Pancreas (tissue), 10 donors: Measurements from ENCODE around the gene SYNPR. TPM values are rescaled to one million over a fixed set of nuclear protein-coding genes. Genes with fewer than 3 reads are reported as not detected.
"Not testable (repeated sequence)": the region's sequence is repeated elsewhere in the genome, so short reads cannot be mapped to it uniquely, and the experiment has no call there.

ENCODE experiments used
- ATAC-seq, 4 donors: fragments of 200-7000 bp; cut with Tn5 transposase; one replicate each; pipeline versions ENCODE4 v1.8.0 to v1.9.1; 2020; ENCODE audit warnings: mild to moderate bottlenecking in 4 of 4, moderate library complexity in 4 of 4
- DNase-seq, 6 donors: peaks; one replicate each; pipeline ENCODE4 v3.0.0-alpha.2; 2020
- FAIRE-seq: peaks from 2 replicates; lab custom pipeline; 2012; peaks lifted over from hg19 to GRCh38; lab: Jason Lieb, UNC
- H3K27ac ChIP-seq, 4 donors: fragments of 200-600 bp; sonication (generic); 1 replicate in 3 of 4; 2 replicates in 1 of 4; pipeline versions ENCODE4 v1.5.0 to v1.8.0; 2020
- H3K27me3 ChIP-seq, 4 donors: fragments of 200-600 bp; one replicate each; pipeline ENCODE4 v1.8.0; 2021
- H3K36me3 ChIP-seq, 3 donors: fragments of 200-600 bp; sonication (generic) in 1 of 3; one replicate each; pipeline versions ENCODE4 v1.5.0 to v1.8.0; 2020 to 2021
- H3K4me1 ChIP-seq, 3 donors: fragments of 200-600 bp; one replicate each; pipeline ENCODE4 v1.8.0; 2021
- H3K4me3 ChIP-seq, 4 donors: fragments of 200-600 bp; sonication (generic) in 2 of 4; one replicate each; pipeline versions ENCODE4 v1.5.0 to v1.8.0; 2020 to 2021
- H3K9me3 ChIP-seq, 4 donors: fragments of 200-600 bp; one replicate each; pipeline ENCODE4 v1.8.0; 2021
- WGBS, 2 donors: extraction: QIAGEN DNeasy Blood & Tissue Kit; methylation state at CpG; one replicate each; pipeline ENCODE4 v1.1.7; 2013; 5-methylcytosine and 5-hydroxymethylcytosine counted together
- intact Hi-C, 3 donors: fragments of 100-400 bp; cut with DNase I; formaldehyde crosslinking; loops; one replicate each; pipeline versions ENCODE4 v1.11.1 to v1.14.2; 2022
- polyA plus RNA-seq, 2 donors: library from polyadenylated mRNA; stranded (reverse); fragments of 200-250 nt; gene quantifications; one replicate each; pipeline ENCODE4 v1.2.3, GENCODE V29; 2013
- total RNA-seq, 6 donors: library from RNA; stranded (reverse); fragmentation: NEBNext Ultra II Directional in 4 of 6; extraction: Animal tissue kit (Norgen Biotek cat#: 25700) in 4 of 6; gene quantifications; one replicate each; pipeline versions ENCODE4 v1.2.1 to v1.2.4, GENCODE V29; 2021 to 2023
- TF ChIP-seq, protein P1 (sequence below), 4 donors: fragments of 200-600 bp; sonication (generic) in 3 of 4; IDR thresholded peaks; one replicate each; pipeline versions ENCODE4 v1.5.0 to v1.8.0; 2021; ENCODE audit warnings: antibody characterized with exemption in 4 of 4
- donor health status: healthy with polysubstance abuse.
- donor health status: DM: no; HTN: no; CAD: no; lungs with moderate emphysema.
- donor health status: DM: no; HTN: no; CAD: no.
- donor health status: control.
- donor health status: control.
- donor health status: Bipolar disorder and iron deficiency.
- donor health status: DM: yes; HTN: yes; CAD: no.
- donor health status: DM: no; HTN: no; CAD: no.
- donor health status: DM: no; HTN: no; CAD: no.
- donor health status: DM: yes; HTN: yes; CAD: no.

Gene SYNPR
- total and polyA plus RNA-seq, 8 donors: 0.31 to 1.4 TPM; not detected in 6

DNA sequence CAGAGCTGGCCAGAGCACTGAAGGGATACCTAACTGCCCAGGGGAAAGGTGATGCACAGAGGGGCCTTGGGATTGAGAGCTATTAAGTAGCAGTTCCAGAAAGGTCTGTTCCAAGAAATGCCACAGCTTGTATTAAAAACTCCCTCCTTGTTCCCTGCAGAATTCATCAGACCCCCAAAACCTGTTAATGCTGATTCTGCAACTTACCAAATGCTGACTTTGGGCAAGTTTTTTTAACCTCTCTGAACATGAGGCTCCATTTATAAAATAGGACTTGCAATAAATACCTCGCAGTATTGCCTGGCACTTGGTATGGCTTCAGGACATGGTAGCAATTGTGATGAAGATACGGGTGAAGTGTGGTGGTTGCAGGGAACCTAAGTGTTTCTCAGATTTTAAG is 30.1 kb upstream of the SYNPR start:
- no peak for ATAC-seq
- Histone ChIP-seq H3K4me3 (no peak overlapping the region), H3K27me3 (no peaks in the 10 kb centered on the region), H3K27ac (no peak overlapping the region), H3K4me1 (no peaks in the 10 kb centered on the region), H3K9me3 (no peaks in the 10 kb centered on the region), H3K36me3 (no peaks in the 10 kb centered on the region)
- WGBS, 2 donors: 50 to 76% methylated on average over 2 of the region's 2 CpGs
- intact Hi-C loops: no loop called here
- DNase-seq: no peak
- no peak for FAIRE-seq
- TF ChIP-seq, protein P1, sequence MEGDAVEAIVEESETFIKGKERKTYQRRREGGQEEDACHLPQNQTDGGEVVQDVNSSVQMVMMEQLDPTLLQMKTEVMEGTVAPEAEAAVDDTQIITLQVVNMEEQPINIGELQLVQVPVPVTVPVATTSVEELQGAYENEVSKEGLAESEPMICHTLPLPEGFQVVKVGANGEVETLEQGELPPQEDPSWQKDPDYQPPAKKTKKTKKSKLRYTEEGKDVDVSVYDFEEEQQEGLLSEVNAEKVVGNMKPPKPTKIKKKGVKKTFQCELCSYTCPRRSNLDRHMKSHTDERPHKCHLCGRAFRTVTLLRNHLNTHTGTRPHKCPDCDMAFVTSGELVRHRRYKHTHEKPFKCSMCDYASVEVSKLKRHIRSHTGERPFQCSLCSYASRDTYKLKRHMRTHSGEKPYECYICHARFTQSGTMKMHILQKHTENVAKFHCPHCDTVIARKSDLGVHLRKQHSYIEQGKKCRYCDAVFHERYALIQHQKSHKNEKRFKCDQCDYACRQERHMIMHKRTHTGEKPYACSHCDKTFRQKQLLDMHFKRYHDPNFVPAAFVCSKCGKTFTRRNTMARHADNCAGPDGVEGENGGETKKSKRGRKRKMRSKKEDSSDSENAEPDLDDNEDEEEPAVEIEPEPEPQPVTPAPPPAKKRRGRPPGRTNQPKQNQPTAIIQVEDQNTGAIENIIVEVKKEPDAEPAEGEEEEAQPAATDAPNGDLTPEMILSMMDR (IDR thresholded peaks at IDR 0.05): no peak

DNA sequence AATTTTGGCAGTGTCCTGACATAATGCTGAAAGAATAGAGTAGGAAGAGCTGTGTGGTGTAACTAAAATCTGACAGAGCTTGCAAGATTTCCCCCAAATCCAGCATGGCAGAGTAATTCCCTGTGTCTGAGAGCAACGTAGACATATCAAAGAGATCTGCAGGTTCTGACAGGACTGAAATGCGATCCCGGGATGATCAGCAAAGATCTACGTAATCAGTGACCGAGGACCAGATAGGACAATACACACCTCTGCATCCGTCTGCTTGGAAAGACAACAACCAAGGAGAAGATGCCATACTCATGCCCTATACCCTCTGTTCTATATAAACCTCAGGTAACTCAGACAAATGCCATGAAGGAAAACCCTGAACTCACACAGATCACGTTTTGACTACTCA is 26.6 kb upstream of the SYNPR start:
- Histone ChIP-seq H3K36me3 (no peaks in the 10 kb centered on the region), H3K27me3 (no peaks in the 10 kb centered on the region), H3K9me3 (no peaks in the 10 kb centered on the region), H3K4me3 (no peak overlapping the region), H3K4me1 (no peaks in the 10 kb centered on the region), H3K27ac (no peak overlapping the region)
- TF ChIP-seq, protein P1 (IDR thresholded peaks at IDR 0.05): no peak
- FAIRE-seq: no peak
- no peak for DNase-seq
- no peak for ATAC-seq
- intact Hi-C loops: no loop called here
- WGBS, 2 donors: 34 to 49% methylated on average over 7 of the region's 7 CpGs

- H3K27me3 ChIP-seq, ATAC-seq, H3K4me1 ChIP-seq, intact Hi-C loops, H3K36me3 ChIP-seq, DNase-seq, H3K4me3 ChIP-seq, H3K9me3 ChIP-seq, H3K27ac ChIP-seq, FAIRE-seq: not testable (repeated sequence)
- 72 to 79% methylated on average over 9 of the region's 9 CpGs for WGBS, 2 donors
These were observed 22.3 kb upstream of the SYNPR start for GRCh38 chr3:63255819-63256218.

GRCh38 chr3:63264716-63265115 is 13.4 kb upstream of the SYNPR start:
- DNase-seq: no peak
- Histone ChIP-seq H3K36me3 (no peaks in the 10 kb centered on the region), H3K27ac (no peak overlapping the region), H3K27me3 (no peaks in the 10 kb centered on the region), H3K4me1 (no peaks in the 10 kb centered on the region), H3K4me3 (no peak overlapping the region), H3K9me3 (no peaks in the 10 kb centered on the region)
- intact Hi-C loops: no loop called here
- TF ChIP-seq, protein P1 (IDR thresholded peaks at IDR 0.05): no peak
- no peak for FAIRE-seq
- WGBS, 2 donors: 71 to 76% methylated on average over 12 of the region's 12 CpGs
- no peak for ATAC-seq

- intact Hi-C loops: no loop called here
- FAIRE-seq: no peak
- H3K4me1 ChIP-seq: peaks cover 0 to 13% (median 4%) of the 10 kb centered on the region in 3 donors
- no peak overlapping the region for H3K27ac ChIP-seq
- TF ChIP-seq, protein P1 (IDR thresholded peaks at IDR 0.05): no peak
- peaks cover 0 to 22% (median 2%) of the 10 kb centered on the region in 4 donors for H3K27me3 ChIP-seq
- DNase-seq: no peak
- H3K36me3 ChIP-seq: no peaks in the 10 kb centered on the region
- H3K9me3 ChIP-seq: no peaks in the 10 kb centered on the region
- no peak overlapping the region for H3K4me3 ChIP-seq
- ATAC-seq: no peak
- WGBS, 2 donors: 93 to 96% methylated on average over 1 of the region's 1 CpG
These were observed 3.7 kb upstream of the SYNPR start for GRCh38 chr3:63274359-63274758.
